ENCODE results near the gene XRCC3.

The XRCC3 gene

DNA sequence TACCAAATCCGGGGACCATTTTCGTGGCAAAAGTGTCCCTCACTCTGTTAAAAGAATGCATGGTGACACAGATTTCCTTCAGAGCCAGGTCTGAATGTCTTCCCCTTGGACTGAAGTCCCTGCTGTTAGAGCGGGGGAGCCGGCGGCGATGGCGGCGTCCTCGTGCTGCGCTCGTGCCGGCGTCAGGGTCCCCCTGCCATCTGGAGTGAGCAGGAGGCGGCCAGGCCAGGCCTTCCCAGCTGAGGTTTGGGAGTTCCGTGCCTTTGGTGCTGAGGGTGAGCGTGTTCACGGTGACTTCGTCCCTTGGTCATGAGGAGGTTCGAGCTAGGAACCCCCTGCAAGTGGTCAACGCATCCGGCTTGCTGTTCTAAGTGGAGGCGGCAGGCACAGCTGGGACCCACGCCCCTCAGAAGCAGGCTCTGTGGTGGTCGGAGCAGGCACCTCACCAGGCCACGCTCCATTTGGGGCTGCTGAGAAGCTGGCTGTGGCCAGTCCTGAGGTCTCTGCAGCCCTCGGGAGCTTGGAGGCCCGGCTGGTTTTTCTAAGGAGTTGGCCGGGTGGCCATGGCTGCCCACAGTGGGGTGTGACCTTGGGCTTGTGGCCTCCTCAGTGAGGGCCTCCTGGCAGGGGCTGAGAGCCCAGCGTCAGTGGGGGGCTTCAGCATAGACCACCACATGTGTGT, 9.9 kb upstream of the XRCC3 start:
- DNase-seq: no peak

DNA sequence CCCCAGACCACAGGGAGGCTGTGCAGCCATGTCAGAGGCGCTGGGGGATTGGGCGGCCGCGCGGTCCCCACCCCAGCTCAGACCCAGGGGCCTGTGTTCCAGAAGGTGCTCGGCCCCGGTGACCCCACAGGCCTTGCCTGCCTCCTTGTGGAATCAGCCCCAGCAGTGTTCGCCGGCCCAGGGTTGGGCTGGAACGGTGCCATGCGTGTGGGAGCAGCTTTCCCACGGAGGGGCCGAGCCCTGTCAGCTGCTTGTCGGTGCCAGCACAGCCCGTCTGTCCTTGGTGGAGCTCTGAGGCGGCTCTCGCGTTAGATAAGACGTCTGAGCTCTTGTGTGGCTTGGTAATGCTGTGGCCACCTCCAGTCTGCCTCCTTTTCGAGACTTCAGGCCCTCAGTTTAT, 8.9 kb upstream of the XRCC3 start:
- no peak for DNase-seq

DNA sequence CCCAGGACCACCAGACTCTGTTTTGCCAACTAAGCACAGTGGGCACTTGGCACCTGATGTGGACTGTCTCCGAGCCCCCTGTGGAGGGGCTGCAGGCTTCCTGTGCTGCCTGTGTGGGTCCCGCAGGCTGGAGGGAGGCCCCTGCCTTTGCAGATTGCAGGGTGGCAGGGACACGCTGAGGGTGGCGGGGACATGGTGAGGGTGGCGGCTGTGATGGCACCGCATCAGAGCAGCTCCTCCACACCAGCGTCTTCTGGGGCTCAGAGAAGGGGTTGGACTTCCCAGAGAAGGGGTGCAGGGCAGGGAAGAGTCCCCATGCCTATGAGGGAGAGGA, 8.5 kb upstream of the XRCC3 start:
- DNase-seq: no peak

DNA sequence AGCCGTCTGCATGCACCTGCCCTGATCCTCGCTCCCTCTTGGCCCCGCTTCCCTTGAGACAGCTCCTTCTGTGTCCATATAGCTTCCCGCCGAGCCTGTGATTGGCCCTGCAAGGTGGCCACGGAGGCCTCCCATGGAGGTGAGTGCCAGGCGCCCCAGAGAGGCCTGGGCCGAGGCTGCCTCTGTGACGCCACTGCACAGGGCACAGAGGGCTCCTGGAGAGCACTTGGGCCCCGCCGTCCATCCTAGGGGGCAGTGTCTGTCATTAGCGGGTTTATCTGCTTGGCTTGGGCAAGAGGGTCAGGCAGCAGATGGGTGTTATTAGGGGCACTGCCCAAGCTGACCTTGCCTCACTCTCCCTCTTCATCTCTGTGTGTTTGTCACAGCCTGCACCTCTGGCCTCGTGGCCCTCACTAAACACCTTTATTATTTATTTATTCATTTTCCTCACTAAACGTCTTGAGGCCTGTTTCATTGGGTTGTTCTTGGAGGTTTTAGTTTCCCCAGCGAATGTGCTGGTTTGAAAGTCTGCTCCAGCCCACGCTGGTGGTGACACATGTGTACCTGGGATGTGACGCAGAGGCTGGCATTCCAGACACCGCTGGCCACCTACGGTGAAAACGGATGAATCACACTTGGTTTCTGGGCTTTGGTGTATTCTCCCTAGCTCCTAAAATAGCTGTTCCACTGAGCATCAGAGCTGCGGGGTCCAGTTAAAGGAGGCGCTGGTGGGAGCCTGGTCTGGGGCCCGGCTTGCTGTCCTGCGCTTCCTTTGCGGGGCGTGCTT, 6.3 kb upstream of the XRCC3 start:
- no peak for DNase-seq

DNA sequence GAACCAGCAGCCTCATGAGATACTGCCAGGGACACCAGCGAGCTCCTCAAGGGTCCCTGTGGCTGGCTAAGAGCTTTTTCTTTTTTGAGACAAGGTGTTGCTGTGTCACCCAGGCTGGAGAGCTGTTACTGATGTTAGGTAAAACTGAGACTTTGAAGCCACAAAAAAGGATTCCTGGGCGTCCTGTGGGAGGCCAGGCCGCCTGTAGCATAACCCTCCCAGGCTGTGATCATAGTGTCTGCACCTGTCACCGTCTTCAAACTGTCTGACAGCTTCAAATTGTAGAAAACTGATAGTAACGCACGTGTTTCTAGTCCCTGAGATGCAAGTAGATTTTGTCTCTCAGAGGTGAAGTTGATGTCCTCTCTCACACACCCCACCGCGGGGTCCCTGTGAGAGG, 4.5 kb upstream of the XRCC3 start:
- DNase-seq: no peak

DNA sequence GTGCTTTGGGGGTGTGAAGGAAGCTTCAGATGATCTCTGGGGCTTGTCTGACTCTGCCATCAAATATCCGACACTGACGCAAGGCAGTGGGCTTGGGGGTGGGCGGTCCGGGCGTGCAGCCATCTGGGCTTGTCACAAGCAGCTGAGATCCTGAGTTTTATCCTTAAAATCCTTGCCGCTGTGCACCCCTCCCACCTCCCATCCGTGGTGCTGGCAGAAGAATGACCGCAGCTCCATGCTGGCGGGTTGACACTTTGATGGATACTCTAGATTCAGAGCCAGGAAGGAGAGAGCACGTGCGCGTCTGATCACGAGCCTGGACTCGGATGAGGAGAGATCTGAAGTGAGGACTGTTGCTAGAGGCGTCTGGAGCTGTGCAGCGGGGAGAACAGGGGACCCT, 3.3 kb upstream of the XRCC3 start:
- no peak for DNase-seq

DNA sequence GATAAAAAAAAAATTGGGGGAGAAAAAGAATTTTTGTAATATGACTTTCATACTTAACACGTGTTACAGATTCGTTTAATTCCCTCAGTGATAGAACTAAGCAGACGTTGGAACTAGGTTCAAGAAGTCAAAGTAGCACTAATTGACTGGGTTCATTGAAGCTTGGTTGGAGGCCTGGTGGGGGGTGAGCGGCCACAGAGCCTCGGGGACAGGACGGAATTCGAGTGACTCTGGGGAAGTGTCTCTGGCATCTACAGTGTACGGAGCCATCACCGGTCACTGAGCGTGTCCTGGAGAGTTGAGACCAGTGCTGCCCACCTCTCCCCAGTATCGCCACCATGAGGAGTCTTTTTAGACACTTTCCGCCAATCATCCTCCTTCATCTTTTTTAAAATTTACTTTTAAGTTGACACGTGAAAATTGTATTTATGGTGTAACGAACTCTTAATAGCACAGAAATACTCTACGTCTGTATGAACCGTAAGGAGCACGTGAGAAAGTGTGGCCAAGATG, 1.7 kb upstream of the XRCC3 start:
- DNase-seq: no peak

DNA sequence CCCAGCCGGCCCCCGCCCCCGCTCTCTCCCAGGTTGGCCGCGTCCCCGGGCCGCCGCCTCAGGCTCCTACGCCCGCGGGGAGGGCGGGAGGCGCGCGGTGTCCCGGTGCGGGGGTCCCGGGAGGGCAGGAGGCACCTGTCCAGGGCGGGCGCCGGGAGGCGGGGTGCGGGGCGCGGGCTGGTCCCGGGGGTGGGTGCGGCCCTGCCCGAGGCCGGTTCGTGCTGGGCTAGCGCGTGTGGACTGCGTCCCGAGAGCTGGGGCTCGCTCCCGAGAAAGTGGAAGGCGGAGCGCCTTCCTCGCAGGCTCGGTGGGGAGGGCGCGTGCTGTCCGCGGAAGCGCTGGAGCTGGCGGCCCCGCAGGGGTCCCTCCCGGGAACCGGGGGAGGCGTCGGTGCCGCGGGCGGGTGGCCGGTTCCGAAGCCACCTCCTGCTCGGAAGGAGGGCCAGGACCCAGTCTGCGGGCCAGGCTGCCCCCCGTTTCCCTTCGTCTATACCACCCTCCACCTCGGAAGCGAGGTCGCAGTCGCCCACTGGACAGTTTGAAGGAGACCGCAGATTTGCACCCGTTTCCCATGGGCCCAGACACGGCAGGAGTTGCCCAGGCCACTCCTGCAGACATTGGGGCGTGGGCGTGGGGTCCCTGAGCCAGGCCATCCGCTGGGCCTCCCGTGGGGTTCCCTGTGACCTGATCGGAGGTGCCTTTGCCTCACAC, 995 bp upstream of the XRCC3 start:
- DNase-seq: no peak

DNA sequence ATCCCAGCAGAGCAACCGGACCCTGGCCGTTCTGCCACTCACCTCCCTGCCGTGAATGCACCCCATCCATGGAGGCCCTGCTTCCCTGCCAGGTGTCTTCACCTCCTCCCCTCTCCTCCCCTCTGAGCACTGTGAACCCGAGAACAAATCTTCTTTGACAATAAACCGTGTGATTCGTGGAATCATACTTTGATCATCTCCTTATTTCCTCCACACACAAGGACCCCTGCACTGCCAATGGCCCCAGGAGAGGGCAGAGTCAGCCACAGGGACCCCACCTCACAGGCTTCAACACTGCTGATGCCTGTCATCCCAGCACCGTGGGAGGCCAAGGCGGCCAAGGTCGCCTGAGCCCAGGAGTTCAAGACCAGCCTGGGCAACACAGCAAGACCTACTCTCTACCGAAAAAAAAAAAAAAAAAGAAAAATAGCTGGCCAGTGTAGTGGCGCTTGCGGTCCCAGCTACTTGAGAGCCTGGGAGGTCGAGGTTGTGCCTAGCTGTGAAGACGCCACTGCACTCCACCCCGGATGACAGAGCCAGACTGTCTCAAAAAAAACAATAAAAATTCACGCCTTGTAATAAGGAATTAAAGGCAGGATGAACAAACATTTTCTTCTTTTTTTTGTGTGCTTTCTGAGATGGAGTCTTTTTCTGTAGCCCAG, 1.1 kb downstream of the XRCC3 start:
- no peak for DNase-seq

DNA sequence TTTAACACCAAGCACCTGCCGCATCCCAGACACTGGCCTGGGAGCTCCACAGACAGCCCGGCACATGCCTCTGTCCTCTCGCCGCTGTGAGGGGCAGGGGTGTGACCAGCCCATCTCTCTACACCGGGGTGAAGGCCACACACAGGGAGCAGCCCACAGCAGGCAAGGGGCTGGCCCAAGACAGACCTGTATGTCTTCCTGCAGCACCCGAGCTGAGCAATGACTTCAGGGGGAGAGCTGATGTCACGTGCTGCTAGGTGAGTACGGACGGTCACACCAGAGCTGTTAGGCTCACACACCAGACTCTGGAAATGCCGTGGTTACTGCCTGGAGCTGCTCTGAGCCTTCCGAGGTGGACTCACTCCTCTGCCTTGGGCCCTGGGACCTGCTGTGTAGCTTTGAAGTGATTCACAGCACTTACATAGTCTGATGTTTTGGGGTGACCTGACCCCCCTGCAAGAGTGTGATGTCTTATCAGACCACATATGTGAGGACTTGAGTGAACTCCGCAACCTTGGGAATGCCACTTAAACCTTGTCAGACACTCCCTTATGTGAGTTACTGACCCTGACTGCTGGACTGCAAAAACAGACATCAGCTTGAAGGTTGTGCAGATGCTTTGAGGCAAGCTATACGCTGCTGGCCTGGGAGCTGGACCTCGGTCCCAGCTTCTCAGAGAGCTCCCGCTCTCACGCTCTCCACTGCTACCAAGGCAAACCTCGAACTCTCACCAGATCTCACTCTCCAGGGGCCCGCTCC, 1.8 kb downstream of the XRCC3 start:
- no peak for DNase-seq

DNA sequence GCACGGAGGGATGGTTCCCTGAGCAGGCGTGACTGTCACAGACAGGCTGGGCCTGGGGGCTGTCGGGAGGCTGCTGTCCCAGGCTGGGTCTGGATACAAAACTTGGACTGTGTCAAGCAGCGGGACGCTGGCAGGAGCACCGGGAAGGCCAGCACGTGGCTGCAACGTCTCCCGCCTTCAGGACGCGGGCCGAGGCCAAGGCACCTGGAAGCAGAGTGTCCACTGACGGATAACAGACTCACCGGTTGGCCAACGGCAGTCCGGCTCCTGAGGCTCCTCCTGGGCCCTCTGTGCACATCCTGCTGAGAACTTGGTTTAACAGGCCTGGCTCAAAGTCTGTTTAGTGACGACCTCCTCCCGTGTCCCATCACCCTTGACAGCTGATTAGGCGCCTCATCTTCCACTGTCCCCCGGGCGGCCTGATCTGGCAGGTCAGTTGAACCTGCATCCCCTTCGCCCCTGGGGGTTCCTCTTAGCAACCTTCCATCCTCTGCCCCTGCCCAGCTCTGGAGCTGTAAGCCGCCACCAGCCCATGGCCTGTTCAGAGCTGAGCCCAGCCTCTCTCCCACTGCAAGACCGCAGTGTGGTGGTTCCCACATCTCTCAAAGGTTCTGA, 2.5 kb downstream of the XRCC3 start:
- DNase-seq: no peak

DNA sequence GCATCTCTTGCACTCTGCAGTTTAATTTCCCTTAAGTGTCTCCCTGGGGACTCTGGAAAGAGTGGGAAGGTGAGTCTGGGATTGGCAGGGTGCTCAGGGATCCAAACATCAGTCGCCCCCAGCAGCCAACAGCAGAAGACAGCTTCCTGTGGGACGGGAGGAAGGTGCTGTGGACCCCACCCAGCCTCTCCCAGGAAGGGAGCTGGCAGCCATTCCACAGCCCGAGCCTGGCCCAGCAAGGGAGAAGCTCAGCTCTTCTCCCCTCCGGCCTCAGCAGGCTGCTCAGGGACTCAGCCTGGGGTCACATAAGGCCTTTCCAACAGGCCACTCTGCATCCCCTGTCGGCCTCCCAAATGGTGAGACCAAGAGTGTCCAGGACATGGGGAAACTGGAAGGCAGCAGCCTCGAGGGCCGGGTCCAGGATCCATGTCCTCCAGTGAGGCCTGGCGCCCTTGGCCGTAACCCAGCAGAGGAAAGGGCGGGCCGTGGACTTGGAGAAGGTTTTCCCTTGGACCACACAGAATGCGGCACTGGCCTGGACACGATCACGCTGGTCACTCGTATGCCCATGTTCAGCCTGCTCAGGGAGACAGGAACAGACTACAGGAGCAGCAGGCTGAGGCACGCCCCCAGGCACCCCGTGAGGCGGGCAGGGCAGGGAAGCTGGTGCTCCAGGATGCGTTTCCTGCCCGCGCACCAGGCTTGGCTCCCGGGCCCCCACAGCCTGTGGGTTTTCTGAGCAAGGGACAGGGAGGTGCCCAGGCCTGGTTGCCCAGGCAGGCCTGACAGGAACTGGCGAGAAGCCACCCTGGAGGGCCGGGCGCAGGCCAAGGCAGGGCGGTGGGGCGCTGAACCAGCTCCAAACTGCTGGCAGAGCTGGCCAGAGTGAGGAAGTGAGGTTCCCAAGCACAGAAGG, 3.5 kb downstream of the XRCC3 start:
- DNase-seq: no peak

DNA sequence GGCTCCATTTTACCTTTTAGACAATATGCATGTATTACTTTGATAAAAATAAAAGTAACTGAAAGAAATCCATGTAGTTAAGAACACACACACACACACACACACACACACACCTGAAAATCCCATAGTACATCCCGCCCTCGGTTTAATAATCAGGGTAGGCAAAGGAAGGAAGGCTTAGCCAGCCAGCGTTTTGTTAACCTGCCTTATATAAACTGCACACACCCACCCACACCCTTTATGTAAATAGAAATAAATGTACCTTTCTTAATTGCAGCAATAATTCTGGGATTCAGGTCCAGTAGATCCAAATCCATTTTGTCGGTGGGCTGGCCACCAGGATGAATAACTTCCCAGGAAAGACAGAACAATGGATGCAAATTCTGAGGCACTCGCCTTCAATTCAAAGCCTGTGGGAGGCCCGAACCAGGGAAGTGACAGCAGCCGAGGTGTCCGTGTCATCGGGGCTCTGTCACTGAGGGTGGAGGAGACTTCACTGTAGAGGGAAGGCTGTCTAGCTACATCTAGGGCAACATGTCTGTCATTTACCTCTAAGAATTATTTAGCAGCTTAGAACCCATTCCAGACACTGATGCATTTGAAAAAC, 4.4 kb downstream of the XRCC3 start:
- DNase-seq: no peak

DNA sequence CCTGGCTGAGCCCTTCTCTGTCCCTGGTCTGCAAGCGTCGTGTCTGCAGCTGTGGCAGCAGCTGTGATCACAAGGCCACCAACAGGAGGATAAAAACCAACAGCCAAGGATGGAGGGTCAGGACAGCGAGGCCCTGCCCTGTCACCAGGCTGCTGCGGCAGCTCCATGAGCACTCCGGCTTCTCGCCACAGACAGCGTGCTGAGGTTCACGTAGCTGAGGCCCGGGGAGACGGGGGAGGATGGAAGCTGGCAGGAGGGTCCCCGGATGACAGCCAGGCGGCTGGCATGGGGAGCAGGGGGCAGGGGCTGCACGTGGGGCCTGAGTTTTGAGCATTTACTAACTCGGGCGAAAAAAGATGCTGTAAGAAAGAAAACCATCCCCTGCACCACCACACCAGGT, 5.4 kb downstream of the XRCC3 start:
- no peak for DNase-seq

DNA sequence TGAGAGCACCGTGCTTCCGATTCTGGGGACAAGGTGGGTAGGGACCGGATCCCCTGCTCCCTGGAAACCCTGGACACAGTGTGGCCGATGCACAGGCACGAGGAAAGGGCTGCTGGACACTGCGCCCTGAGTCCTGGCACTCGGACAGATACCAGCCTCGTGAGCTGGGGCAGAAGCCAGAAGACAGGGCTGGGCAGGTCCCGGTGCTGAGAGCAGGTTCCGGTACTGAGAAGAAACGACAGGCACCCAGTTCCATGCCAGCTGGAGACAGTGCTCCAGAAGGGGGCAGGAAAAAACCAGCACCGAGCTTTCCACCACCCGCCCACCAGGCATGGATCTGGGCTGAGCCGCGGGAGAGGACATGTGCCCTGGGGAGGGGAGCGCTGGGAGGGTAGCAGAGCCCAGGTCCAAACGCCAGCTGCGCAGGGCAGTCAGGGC, 6.5 kb downstream of the XRCC3 start:
- DNase-seq: no peak

DNA sequence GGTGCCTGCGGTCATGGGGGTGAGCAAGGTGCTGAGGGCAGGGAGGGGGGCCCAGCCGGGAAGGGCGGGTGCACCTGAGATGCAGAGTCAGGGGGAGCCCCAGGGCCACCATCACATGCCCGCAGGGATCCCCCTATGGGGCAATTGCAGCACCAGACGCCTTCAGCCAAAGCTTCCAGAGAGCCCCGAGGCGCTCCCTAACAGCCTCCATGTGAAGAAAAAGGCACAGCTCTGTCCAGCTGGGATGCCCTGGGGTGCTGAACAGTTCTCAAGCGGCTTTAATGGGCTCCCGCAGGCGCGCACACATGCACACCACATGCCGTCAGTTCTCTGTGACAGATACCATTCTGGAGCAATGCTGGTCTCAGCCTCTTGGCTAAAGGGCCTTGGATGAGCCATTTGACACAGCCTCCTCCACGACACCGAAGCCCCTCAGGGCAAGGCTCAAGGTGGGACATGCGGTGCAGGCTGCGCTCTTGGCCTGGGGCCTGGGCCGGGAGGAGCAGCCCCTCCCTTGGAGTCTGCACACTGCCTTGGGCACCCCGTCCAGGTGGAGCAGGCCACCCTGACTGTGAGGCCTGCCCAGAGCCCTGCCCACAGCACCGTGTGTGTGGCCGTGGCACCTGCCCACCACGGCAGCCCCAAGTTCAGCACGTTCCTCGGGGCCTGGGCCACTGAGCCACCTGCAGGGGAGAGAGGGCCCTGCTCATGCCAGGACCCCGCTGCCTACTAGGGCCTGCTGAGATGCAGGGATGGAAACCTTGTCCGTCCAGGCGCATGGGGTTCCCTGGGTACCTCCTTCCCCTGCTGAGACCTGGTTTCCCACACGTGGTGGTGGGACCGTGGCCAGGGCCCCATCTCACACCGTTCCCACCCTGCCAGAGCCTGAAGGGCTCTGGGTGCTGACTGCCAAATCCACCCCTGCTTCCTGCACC, 7.7 kb downstream of the XRCC3 start:
- no peak for DNase-seq

DNA sequence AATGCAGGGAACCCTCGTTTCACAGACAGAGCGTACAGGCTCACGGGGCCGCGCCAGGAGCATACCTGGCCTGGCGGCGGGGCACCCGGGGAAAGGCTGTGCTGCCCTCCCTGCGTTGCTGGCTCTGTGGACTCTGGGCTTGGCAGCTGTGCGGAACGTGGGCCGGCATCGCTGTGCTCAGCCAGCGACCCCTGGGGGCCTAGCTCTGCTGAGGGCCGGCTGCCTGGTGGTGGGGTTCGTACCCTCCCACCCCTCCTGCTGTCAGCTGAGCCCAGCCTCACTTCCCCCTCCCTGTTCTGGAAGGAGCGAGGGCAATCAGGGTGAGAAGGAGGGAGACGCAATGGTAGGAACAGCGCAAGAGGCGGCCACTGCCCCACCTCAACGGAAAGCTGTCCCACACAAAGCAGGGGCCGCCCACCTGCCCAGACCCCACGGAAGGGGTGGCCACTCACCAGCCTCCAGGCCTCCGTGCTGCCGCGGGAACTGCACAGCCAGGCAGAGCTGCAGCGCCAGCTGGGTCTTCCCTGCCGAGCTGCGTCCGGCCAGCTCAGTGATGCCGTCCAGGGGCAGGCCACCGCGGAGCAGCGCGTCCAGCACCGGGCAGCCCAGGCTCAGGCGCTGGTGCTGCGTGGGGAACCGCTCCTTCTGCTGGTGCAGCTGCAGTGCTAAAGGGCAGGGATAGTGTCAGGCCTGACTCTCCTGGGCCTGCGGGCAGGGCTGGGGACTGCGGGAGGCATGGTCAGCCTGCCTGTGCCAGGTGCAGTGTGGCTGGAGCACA, 8.5 kb downstream of the XRCC3 start:
- no peak for DNase-seq

DNA sequence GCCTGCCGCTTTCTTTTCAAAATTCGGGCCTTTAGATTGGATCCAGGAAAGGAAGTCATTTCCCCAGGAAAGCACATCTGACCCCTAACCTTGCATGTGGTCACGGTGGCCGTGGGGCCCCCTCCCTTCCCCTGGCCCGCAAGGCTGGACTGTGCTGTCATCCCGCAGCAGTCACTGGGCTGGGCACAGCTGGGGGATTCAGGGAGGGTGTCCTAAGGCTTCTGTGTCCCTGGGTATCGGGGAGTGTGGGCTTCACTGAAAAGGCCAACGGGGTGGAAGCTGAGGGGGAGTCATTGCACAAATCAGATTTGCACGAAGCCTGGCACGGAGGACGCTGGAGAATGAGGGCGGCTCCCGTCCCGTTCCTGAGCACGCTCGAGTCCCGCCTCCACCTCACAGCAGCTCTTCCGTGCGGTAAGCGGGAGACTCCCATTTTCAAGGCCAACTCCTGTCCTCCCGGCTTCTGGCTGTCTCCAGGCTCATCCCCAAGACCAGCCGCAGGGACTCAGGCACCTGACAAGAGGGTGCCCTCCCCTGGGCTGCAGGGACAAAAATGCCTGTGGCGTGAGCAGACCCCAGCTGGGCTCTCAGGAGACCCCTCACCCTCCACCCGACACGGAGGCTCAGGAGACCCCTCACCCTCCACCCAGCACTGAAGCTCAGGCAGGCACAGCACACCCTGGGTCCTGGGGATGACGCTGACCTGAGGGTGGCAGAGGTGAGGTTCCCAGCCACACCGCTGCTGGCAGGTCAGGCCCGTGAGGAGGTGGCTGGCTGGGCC, 9.6 kb downstream of the XRCC3 start:
- DNase-seq: no peak

All from NCI-H187 treated with DMSO at 0.1 percent for 48 hours (cell line).